Sigmoid colon (tissue), 4 donors: ENCODE results near the gene WDFY4.

Experiments
- EP300 ChIP-seq, 4 donors: sonication (generic); formaldehyde crosslinking; IDR thresholded peaks; one replicate each; pipeline ENCODE4 v1.6.1; 2017; ENCODE audit warnings: antibody characterized with exemption in 4 of 4
- POLR2A ChIP-seq, 2 donors: fragments of 450-650 bp; IDR thresholded peaks; one replicate each; pipeline ENCODE4 v1.6.1; 2016; ENCODE audit warnings: antibody characterized with exemption in 2 of 2, mild to moderate bottlenecking in 2 of 2, moderate library complexity in 2 of 2
- POLR2AphosphoS5 ChIP-seq, 4 donors: sonication (generic); formaldehyde crosslinking; IDR thresholded peaks; one replicate each; pipeline ENCODE4 v1.6.1; 2017; ENCODE audit warnings: antibody characterized with exemption in 4 of 4
- TF ChIP-seq, protein P1 (sequence below), 4 experiments: fragments of 450-650 bp in 3 of 4; fragments of 200-600 bp in 1 of 4; IDR thresholded peaks; one replicate each; pipeline ENCODE4 v1.5.1; 2016 to 2019; ENCODE audit warnings: antibody characterized with exemption in 4 of 4, mild to moderate bottlenecking in 3 of 4, moderate library complexity in 2 of 4

DNA sequence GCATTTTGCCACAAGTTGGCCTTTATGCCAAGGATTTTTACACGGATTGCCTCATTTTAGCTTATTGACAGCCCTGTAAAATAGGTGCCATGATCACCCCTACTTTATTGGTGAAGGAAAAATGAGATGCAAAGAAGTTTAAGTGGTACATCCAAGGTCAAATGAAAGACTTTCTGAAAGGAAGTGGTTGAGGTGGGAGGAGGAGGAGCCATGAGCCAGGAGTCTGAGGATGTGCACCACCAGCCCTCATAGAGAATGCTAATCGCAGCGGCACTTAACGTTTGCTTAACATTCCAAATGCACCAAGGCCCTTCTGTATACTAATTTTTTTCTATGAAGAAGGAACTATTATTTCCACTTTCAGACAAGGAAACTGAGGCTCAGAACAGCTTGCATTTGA lies 286.0 kb downstream of the WDFY4 start:
- TF ChIP-seq, protein P1, sequence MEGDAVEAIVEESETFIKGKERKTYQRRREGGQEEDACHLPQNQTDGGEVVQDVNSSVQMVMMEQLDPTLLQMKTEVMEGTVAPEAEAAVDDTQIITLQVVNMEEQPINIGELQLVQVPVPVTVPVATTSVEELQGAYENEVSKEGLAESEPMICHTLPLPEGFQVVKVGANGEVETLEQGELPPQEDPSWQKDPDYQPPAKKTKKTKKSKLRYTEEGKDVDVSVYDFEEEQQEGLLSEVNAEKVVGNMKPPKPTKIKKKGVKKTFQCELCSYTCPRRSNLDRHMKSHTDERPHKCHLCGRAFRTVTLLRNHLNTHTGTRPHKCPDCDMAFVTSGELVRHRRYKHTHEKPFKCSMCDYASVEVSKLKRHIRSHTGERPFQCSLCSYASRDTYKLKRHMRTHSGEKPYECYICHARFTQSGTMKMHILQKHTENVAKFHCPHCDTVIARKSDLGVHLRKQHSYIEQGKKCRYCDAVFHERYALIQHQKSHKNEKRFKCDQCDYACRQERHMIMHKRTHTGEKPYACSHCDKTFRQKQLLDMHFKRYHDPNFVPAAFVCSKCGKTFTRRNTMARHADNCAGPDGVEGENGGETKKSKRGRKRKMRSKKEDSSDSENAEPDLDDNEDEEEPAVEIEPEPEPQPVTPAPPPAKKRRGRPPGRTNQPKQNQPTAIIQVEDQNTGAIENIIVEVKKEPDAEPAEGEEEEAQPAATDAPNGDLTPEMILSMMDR (IDR thresholded peaks at IDR 0.05), result no peak
- no peak for TF ChIP-seq POLR2A (IDR thresholded peaks at IDR 0.05)
- TF ChIP-seq POLR2AphosphoS5 (IDR thresholded peaks at IDR 0.05), result no peak
- TF ChIP-seq EP300 (IDR thresholded peaks at IDR 0.05), result no peak
